Keratinocyte (primary cell): ENCODE measurements around the gene HDAC9. TPM values are rescaled to one million over a fixed set of nuclear protein-coding genes. Genes with fewer than 3 reads are reported as not detected.

ENCODE experiments used
- DNase-seq: peaks from one replicate; pipeline ENCODE4 v3.0.0-alpha.2; 2011; ENCODE audit warnings: low read depth, missing footprints, low spot score
- FAIRE-seq: peaks from 2 replicates; lab custom pipeline; 2011; peaks lifted over from hg19 to GRCh38; lab: Jason Lieb, UNC
- H2AFZ ChIP-seq: 2 replicates; pipeline ENCODE4 v1.6.0; 2012; ENCODE audit warnings: low read length, control low read depth, inconsistent platforms; ENCODE audit not compliant: control insufficient read depth
- H3K27ac ChIP-seq: 2 replicates; pipeline ENCODE4 v1.5.1; 2011; ENCODE audit warnings: low read length; ENCODE audit not compliant: control insufficient read depth, insufficient read depth
- H3K27me3 ChIP-seq: 3 replicates; pipeline ENCODE4 v1.6.0; 2011; ENCODE audit warnings: low read length; ENCODE audit not compliant: control insufficient read depth, insufficient read depth; ENCODE audit errors: extremely low read depth
- H3K36me3 ChIP-seq, 2 experiments: 2 replicates in 1 of 2; 3 replicates in 1 of 2; pipeline ENCODE4 v1.5.1; 2011; ENCODE audit warnings: low read length in 2 of 2, mild to moderate bottlenecking in 1 of 2; ENCODE audit not compliant: control insufficient read depth in 2 of 2, insufficient read depth in 2 of 2; ENCODE audit errors: extremely low read depth in 1 of 2
- H3K4me1 ChIP-seq: 3 replicates; pipeline ENCODE4 v1.5.1; 2011; ENCODE audit warnings: low read length; ENCODE audit not compliant: control insufficient read depth, insufficient read depth; ENCODE audit errors: extremely low read depth
- H3K4me2 ChIP-seq: 3 replicates; pipeline ENCODE4 v1.6.0; 2011; ENCODE audit warnings: low read depth, low read length; ENCODE audit not compliant: control insufficient read depth, insufficient read depth; ENCODE audit errors: extremely low read depth
- H3K4me3 ChIP-seq, 3 experiments: fragments of 200-600 bp in 1 of 3; sonication (generic) in 1 of 3; 2 replicates in 2 of 3; 3 replicates in 1 of 3; pipeline ENCODE4 v1.5.1; 2011 to 2016; ENCODE audit warnings: low read length in 3 of 3, mild to moderate bottlenecking in 3 of 3, control low read depth in 2 of 3, inconsistent platforms in 1 of 3, low read depth in 1 of 3, mixed read lengths in 1 of 3, mixed run types in 1 of 3, moderate library complexity in 1 of 3; ENCODE audit not compliant: control insufficient read depth in 2 of 3, insufficient read depth in 2 of 3; ENCODE audit errors: extremely low read depth in 1 of 3
- H3K79me2 ChIP-seq: 2 replicates; pipeline ENCODE4 v1.6.0; 2012; ENCODE audit warnings: low read length; ENCODE audit not compliant: control insufficient read depth, insufficient read depth
- H3K9ac ChIP-seq: 3 replicates; pipeline ENCODE4 v1.6.0; 2011; ENCODE audit warnings: low read length; ENCODE audit not compliant: control insufficient read depth, insufficient read depth; ENCODE audit errors: extremely low read depth
- H3K9me1 ChIP-seq: 3 replicates; pipeline ENCODE4 v1.6.0; 2011; ENCODE audit warnings: low read length; ENCODE audit not compliant: control insufficient read depth, insufficient read depth; ENCODE audit errors: extremely low read depth
- H3K9me3 ChIP-seq: 2 replicates; pipeline ENCODE4 v1.5.1; 2012; ENCODE audit warnings: low read depth, low read length; ENCODE audit not compliant: control insufficient read depth
- H4K20me1 ChIP-seq: 3 replicates; pipeline ENCODE4 v1.6.0; 2011; ENCODE audit warnings: low read length; ENCODE audit not compliant: control insufficient read depth, insufficient read depth; ENCODE audit errors: extremely low read depth
- EZH2 ChIP-seq: IDR thresholded peaks from one replicate; pipeline ENCODE4 v1.6.1; 2012; ENCODE audit warnings: inconsistent platforms, mild to moderate bottlenecking, low read length, moderate library complexity
- dilution Hi-C: fragments of 300-500 bp; cut with MboI; formaldehyde crosslinking; loops from one replicate; pipeline ENCODE4 v1.7.0; 2020; ENCODE audit warnings: low sequenced_read_pairs; ENCODE audit not compliant: extremely low pct_ligation_motif_present
- polyA plus RNA-seq, 5 experiments: library from polyadenylated mRNA; depleted of rRNA in 3 of 5; stranded (reverse) in 3 of 5; stranded (forward) in 1 of 5; unstranded in 1 of 5; fragments of >200 nt; gene quantifications; 1 replicate in 1 of 5; 2 replicates in 3 of 5; 3 replicates in 1 of 5; pipeline versions ENCODE4 v1.2.1 to v1.2.3, GENCODE V29; 2011 to 2012; ENCODE audit warnings: missing spikeins in 2 of 5, low read depth in 1 of 5, low replicate concordance in 1 of 5
- TF ChIP-seq, protein P1 (sequence below), 3 experiments: IDR thresholded peaks in 1 of 3; conservative IDR thresholded peaks in 1 of 3; optimal IDR thresholded peaks in 1 of 3; 2 replicates in 2 of 3; 3 replicates in 1 of 3; pipeline versions ENCODE3 to v1.5.1; 2011; ENCODE audit warnings: low read length in 3 of 3, mild to moderate bottlenecking in 3 of 3, moderate library complexity in 2 of 3, control low read depth in 1 of 3, inconsistent platforms in 1 of 3; ENCODE audit not compliant: insufficient read depth in 2 of 3; ENCODE audit errors: extremely low read depth in 1 of 3

Gene HDAC9
- polyA plus RNA-seq, 1 donor (not counting 4 experiments of a cell fraction or from before 2014, with no cell fraction given) = 24.6 TPM

DNA sequence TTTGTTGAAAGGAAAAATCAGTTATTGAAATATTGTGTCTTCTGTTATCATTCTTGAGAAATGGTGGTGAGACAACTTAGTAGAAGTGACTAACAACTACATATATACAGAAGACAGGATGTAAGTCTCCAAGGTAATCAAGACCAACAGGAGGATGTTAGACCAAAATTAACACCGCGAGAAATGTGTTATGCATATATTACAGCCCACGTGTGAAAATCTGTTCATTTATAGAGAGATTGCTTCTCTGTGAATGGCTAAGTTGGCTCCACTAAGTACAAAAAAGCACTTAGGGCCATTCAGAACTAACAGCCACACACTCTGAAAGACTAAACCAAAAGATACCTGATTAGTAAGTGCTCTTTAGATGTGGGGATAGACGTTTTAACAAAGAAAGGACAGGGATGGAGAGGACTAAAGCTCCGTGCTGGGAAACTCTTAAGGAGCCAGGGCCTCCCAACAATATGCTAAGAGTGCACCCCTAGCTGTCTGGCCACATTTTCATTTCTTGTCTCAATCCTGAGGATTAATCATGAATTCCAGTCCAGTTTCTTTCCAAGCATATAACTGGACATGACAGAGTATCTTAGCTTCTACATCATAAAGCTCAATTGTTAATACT lies 26.5 kb downstream of the HDAC9 start:
- no peak for TF ChIP-seq EZH2
- TF ChIP-seq, protein P1, sequence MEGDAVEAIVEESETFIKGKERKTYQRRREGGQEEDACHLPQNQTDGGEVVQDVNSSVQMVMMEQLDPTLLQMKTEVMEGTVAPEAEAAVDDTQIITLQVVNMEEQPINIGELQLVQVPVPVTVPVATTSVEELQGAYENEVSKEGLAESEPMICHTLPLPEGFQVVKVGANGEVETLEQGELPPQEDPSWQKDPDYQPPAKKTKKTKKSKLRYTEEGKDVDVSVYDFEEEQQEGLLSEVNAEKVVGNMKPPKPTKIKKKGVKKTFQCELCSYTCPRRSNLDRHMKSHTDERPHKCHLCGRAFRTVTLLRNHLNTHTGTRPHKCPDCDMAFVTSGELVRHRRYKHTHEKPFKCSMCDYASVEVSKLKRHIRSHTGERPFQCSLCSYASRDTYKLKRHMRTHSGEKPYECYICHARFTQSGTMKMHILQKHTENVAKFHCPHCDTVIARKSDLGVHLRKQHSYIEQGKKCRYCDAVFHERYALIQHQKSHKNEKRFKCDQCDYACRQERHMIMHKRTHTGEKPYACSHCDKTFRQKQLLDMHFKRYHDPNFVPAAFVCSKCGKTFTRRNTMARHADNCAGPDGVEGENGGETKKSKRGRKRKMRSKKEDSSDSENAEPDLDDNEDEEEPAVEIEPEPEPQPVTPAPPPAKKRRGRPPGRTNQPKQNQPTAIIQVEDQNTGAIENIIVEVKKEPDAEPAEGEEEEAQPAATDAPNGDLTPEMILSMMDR (optimal IDR thresholded peaks at IDR 0.05 in 1 of 3, IDR thresholded peaks at IDR 0.05 in 1 of 3, conservative IDR thresholded peaks at IDR 0.05 in 1 of 3; ENCODE audit: extremely low read depth in 1 of 3, insufficient read depth in 2 of 3, low read length in 3 of 3) = no peak
- Histone ChIP-seq H2AFZ (no peak overlapping the region), H3K4me2 (no peak overlapping the region), H3K27me3 (no peaks in the 10 kb centered on the region), H4K20me1 (no peaks in the 10 kb centered on the region), H3K4me1 (peaks cover 11% of the 10 kb centered on the region), H3K9ac (no peak overlapping the region), H3K9me3 (no peaks in the 10 kb centered on the region), H3K27ac (no peak overlapping the region), H3K9me1 (no peaks in the 10 kb centered on the region), H3K4me3 (no peak overlapping the region), H3K36me3 (peaks cover 0 to 2% of the 10 kb centered on the region in 2 experiments), H3K79me2 (peaks cover 25% of the 10 kb centered on the region)
- dilution Hi-C loops = no loop called here
- FAIRE-seq = no peak
- DNase-seq = no peak

DNA sequence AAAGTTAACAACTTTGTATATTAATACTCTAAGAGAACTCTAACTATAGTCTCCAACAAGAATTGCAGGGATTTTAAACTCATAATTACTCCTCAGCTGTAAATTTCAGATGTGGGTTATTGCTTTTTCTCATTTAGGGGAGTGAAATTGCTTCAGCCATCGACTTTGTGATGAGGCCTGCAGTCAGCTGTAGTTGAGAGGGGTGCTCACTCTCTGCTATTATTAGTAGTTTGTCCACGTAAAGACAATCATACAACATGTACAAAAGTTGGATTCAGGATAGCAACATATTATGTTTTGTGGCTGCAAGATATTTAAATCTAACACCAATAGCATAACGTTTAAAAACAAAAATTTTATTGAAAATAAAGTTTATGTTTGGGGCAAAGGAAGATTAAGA lies 28.7 kb downstream of the HDAC9 start:
- Histone ChIP-seq H3K4me1 (peaks cover 11% of the 10 kb centered on the region), H4K20me1 (no peaks in the 10 kb centered on the region), H3K36me3 (no peaks in the 10 kb centered on the region), H3K27me3 (no peaks in the 10 kb centered on the region), H3K9ac (no peak overlapping the region), H3K79me2 (peaks cover 16% of the 10 kb centered on the region), H3K9me3 (no peaks in the 10 kb centered on the region), H3K27ac (no peak overlapping the region), H3K9me1 (no peaks in the 10 kb centered on the region), H3K4me2 (no peak overlapping the region), H2AFZ (no peak overlapping the region), H3K4me3 (no peak overlapping the region)
- no peak for DNase-seq
- TF ChIP-seq, protein P1 (optimal IDR thresholded peaks at IDR 0.05 in 1 of 3, IDR thresholded peaks at IDR 0.05 in 1 of 3, conservative IDR thresholded peaks at IDR 0.05 in 1 of 3; ENCODE audit: extremely low read depth in 1 of 3, insufficient read depth in 2 of 3, low read length in 3 of 3) = no peak
- TF ChIP-seq EZH2 = no peak
- FAIRE-seq = no peak
- dilution Hi-C loops = no loop called here
